Astrocyte (in vitro differentiated cells and primary cell): ENCODE results near the gene ZFAND4. TPM values are rescaled to one million over a fixed set of nuclear protein-coding genes. Genes with fewer than 3 reads are reported as not detected.

Source experiments
- DNase-seq: peaks from one replicate; pipeline ENCODE4 v3.0.0-alpha.2; 2010; ENCODE audit warnings: low read depth
- FAIRE-seq: peaks from 2 replicates; lab custom pipeline; 2011; peaks lifted over from hg19 to GRCh38; lab: Jason Lieb, UNC
- H2AFZ ChIP-seq: 2 replicates; pipeline ENCODE4 v1.6.0; 2012; ENCODE audit warnings: low read depth, low read length, inconsistent platforms
- H3K27ac ChIP-seq: 2 replicates; pipeline ENCODE4 v1.5.1; 2011; ENCODE audit warnings: low read depth, low read length, inconsistent platforms
- H3K27me3 ChIP-seq: 2 replicates; pipeline ENCODE4 v1.6.0; 2011; ENCODE audit warnings: low read length, inconsistent platforms; ENCODE audit not compliant: insufficient read depth
- H3K36me3 ChIP-seq: 2 replicates; pipeline ENCODE4 v1.5.1; 2011; ENCODE audit warnings: low read length, inconsistent platforms; ENCODE audit not compliant: insufficient read depth
- H3K4me1 ChIP-seq: 2 replicates; pipeline ENCODE4 v1.5.1; 2011; ENCODE audit warnings: low read length, inconsistent platforms; ENCODE audit not compliant: insufficient read depth
- H3K4me2 ChIP-seq: 2 replicates; pipeline ENCODE4 v1.6.0; 2012; ENCODE audit warnings: low read length, inconsistent platforms
- H3K4me3 ChIP-seq: 2 replicates; pipeline ENCODE4 v1.5.1; 2011; ENCODE audit warnings: low read depth, mild to moderate bottlenecking, low read length, inconsistent platforms; ENCODE audit not compliant: insufficient read depth
- H3K79me2 ChIP-seq: 2 replicates; pipeline ENCODE4 v1.6.0; 2012; ENCODE audit warnings: mild to moderate bottlenecking, low read length, inconsistent platforms; ENCODE audit not compliant: insufficient read depth
- H3K9ac ChIP-seq: 2 replicates; pipeline ENCODE4 v1.6.0; 2012; ENCODE audit warnings: mild to moderate bottlenecking, low read length, inconsistent platforms
- H3K9me3 ChIP-seq: 2 replicates; pipeline ENCODE4 v1.5.1; 2012; ENCODE audit warnings: low read depth, mild to moderate bottlenecking, low read length, inconsistent platforms; ENCODE audit not compliant: insufficient read depth
- H4K20me1 ChIP-seq: 2 replicates; pipeline ENCODE4 v1.6.0; 2012; ENCODE audit warnings: low read length, inconsistent platforms; ENCODE audit not compliant: insufficient read depth
- H3K27ac Mint-ChIP-seq: one replicate; pipeline ENCODE4 v1.8.0; 2021; ENCODE audit warnings: mild to moderate bottlenecking, mixed read lengths; ENCODE audit not compliant: unreplicated experiment
- H3K27me3 Mint-ChIP-seq: one replicate; pipeline ENCODE4 v1.8.0; 2021; ENCODE audit warnings: low read depth, mixed read lengths; ENCODE audit not compliant: unreplicated experiment
- H3K36me3 Mint-ChIP-seq: one replicate; pipeline ENCODE4 v1.8.0; 2021; ENCODE audit warnings: low read depth, mixed read lengths; ENCODE audit not compliant: unreplicated experiment
- H3K4me1 Mint-ChIP-seq: one replicate; pipeline ENCODE4 v1.8.0; 2021; ENCODE audit warnings: low read depth, mixed read lengths; ENCODE audit not compliant: unreplicated experiment
- H3K4me3 Mint-ChIP-seq: one replicate; pipeline ENCODE4 v1.8.0; 2021; ENCODE audit warnings: mild to moderate bottlenecking, moderate library complexity, mixed read lengths; ENCODE audit not compliant: unreplicated experiment
- H3K9me3 Mint-ChIP-seq: one replicate; pipeline ENCODE4 v1.8.0; 2021; ENCODE audit warnings: mild to moderate bottlenecking, mixed read lengths; ENCODE audit not compliant: unreplicated experiment
- EZH2 ChIP-seq: IDR thresholded peaks from 2 replicates; pipeline ENCODE4 v1.6.1; 2012; ENCODE audit warnings: mild to moderate bottlenecking, low read length, inconsistent platforms; ENCODE audit not compliant: insufficient read depth
- total RNA-seq: library from RNA; stranded (reverse); gene quantifications from 2 replicates; pipeline ENCODE4 v1.2.1, GENCODE V29; 2021
- TF ChIP-seq, protein P1 (sequence below): IDR thresholded peaks from 2 replicates; pipeline ENCODE4 v1.5.1; 2011; ENCODE audit warnings: low read depth, mild to moderate bottlenecking, inconsistent platforms, low read length, moderate library complexity; ENCODE audit not compliant: insufficient read depth

ZFAND4 gene
- total RNA-seq, 1 donor from 2014 or later: 4.6 TPM

GRCh38 chr10:45660876-45661411 lies 11.6 kb downstream of the ZFAND4 start:
- H3K4me1 Mint-ChIP-seq: no peaks in the 10 kb centered on the region
- Histone ChIP-seq H3K4me1 (no peaks in the 10 kb centered on the region), H3K79me2 (no peaks in the 10 kb centered on the region), H3K27ac (no peak overlapping the region), H3K9me3 (no peaks in the 10 kb centered on the region), H4K20me1 (no peaks in the 10 kb centered on the region), H3K4me2 (no peak overlapping the region), H3K4me3 (no peak overlapping the region), H3K36me3 (peaks cover 2% of the 10 kb centered on the region), H2AFZ (no peak overlapping the region), H3K27me3 (no peaks in the 10 kb centered on the region), H3K9ac (no peak overlapping the region)
- no peak for DNase-seq
- peaks cover 2% of the 10 kb centered on the region for H3K36me3 Mint-ChIP-seq
- H3K27me3 Mint-ChIP-seq: no peaks in the 10 kb centered on the region
- H3K27ac Mint-ChIP-seq: no peak overlapping the region
- H3K9me3 Mint-ChIP-seq: peaks cover 3% of the 10 kb centered on the region
- FAIRE-seq: no peak
- TF ChIP-seq, protein P1, sequence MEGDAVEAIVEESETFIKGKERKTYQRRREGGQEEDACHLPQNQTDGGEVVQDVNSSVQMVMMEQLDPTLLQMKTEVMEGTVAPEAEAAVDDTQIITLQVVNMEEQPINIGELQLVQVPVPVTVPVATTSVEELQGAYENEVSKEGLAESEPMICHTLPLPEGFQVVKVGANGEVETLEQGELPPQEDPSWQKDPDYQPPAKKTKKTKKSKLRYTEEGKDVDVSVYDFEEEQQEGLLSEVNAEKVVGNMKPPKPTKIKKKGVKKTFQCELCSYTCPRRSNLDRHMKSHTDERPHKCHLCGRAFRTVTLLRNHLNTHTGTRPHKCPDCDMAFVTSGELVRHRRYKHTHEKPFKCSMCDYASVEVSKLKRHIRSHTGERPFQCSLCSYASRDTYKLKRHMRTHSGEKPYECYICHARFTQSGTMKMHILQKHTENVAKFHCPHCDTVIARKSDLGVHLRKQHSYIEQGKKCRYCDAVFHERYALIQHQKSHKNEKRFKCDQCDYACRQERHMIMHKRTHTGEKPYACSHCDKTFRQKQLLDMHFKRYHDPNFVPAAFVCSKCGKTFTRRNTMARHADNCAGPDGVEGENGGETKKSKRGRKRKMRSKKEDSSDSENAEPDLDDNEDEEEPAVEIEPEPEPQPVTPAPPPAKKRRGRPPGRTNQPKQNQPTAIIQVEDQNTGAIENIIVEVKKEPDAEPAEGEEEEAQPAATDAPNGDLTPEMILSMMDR: no peak
- no peak for TF ChIP-seq EZH2
- no peak overlapping the region for H3K4me3 Mint-ChIP-seq

GRCh38 chr10:45657033-45657926 lies 15.3 kb downstream of the ZFAND4 start:
- H3K4me3 Mint-ChIP-seq: no peak overlapping the region

More at GRCh38 chr10:45657033-45657926, 15.3 kb downstream of the ZFAND4 start:
- TF ChIP-seq, protein P1: no peak
- TF ChIP-seq EZH2: no peak
- H4K20me1 ChIP-seq: no peaks in the 10 kb centered on the region
- H3K4me2 ChIP-seq: no peak overlapping the region
- no peak overlapping the region for H2AFZ ChIP-seq
- no peak overlapping the region for H3K4me3 ChIP-seq
- no peak for DNase-seq
- peaks cover 3% of the 10 kb centered on the region for H3K79me2 ChIP-seq
- H3K9me3 ChIP-seq: no peaks in the 10 kb centered on the region
- H3K9ac ChIP-seq: no peak overlapping the region
- FAIRE-seq: peak; percentile 17
- Mint-ChIP-seq H3K27ac (no peak overlapping the region), H3K4me1 (peaks cover 5% of the 10 kb centered on the region), H3K27me3 (no peaks in the 10 kb centered on the region), H3K36me3 (peaks cover 4% of the 10 kb centered on the region), H3K9me3 (peaks cover 3% of the 10 kb centered on the region)
- peaks cover 2% of the 10 kb centered on the region for H3K36me3 ChIP-seq
- no peaks in the 10 kb centered on the region for H3K27me3 ChIP-seq
- no peak overlapping the region for H3K27ac ChIP-seq
- H3K4me1 ChIP-seq: no peaks in the 10 kb centered on the region
